H9 (cell line): ENCODE measurements around the gene DNAJC5. TPM values are rescaled to one million over a fixed set of nuclear protein-coding genes. Genes with fewer than 3 reads are reported as not detected.

Experiments
- DNase-seq: peaks from one replicate; pipeline ENCODE4 v3.0.0-alpha.2; 2017
- H2AFZ ChIP-seq: one replicate; pipeline ENCODE4 v1.6.1; 2013; ENCODE audit warnings: mild to moderate bottlenecking, low read length, control low read depth, moderate library complexity
- H2AK5ac ChIP-seq: 2 replicates; pipeline ENCODE4 v1.6.1; 2013; ENCODE audit warnings: low read length, control low read depth, mixed read lengths; ENCODE audit not compliant: insufficient read length
- H2BK120ac ChIP-seq: one replicate; pipeline ENCODE4 v1.6.1; 2013; ENCODE audit warnings: low read depth, mild to moderate bottlenecking, low read length, control low read depth, inconsistent platforms; ENCODE audit not compliant: poor library complexity, severe bottlenecking
- H2BK12ac ChIP-seq: 2 replicates; pipeline ENCODE4 v1.6.1; 2013; ENCODE audit warnings: low read length, control low read depth, mixed read lengths, low read depth; ENCODE audit not compliant: insufficient read length
- H2BK15ac ChIP-seq: 2 replicates; pipeline ENCODE4 v1.6.1; 2013; ENCODE audit warnings: low read depth, low read length, control low read depth
- H2BK20ac ChIP-seq: one replicate; pipeline ENCODE4 v1.6.1; 2013; ENCODE audit warnings: low read depth, mild to moderate bottlenecking, low read length, control low read depth, inconsistent platforms; ENCODE audit not compliant: poor library complexity, severe bottlenecking
- H2BK5ac ChIP-seq: 2 replicates; pipeline ENCODE4 v1.6.1; 2013; ENCODE audit warnings: low read length, control low read depth, mixed read lengths; ENCODE audit not compliant: insufficient read length
- H3K14ac ChIP-seq: 2 replicates; pipeline ENCODE4 v1.6.1; 2013; ENCODE audit warnings: low read length, control low read depth; ENCODE audit not compliant: insufficient read depth
- H3K18ac ChIP-seq: 2 replicates; pipeline ENCODE4 v1.6.1; 2013; ENCODE audit warnings: low read depth, mild to moderate bottlenecking, mixed read lengths, low read length, control low read depth; ENCODE audit not compliant: insufficient read length
- H3K23ac ChIP-seq: 2 replicates; pipeline ENCODE4 v1.6.1; 2013; ENCODE audit warnings: low read length, control low read depth, mixed read lengths, low read depth; ENCODE audit not compliant: insufficient read length
- H3K23me2 ChIP-seq: 2 replicates; pipeline ENCODE4 v1.6.1; 2013; ENCODE audit warnings: low read depth, mild to moderate bottlenecking, mixed read lengths, low read length, control low read depth; ENCODE audit not compliant: insufficient read length, poor library complexity, severe bottlenecking
- H3K27ac ChIP-seq: 2 replicates; pipeline ENCODE4 v1.5.1; 2013; ENCODE audit warnings: low read length, control low read depth, mixed read lengths, low read depth; ENCODE audit not compliant: insufficient read length
- H3K27me3 ChIP-seq: 2 replicates; pipeline ENCODE4 v1.6.1; 2013; ENCODE audit warnings: low read length, control low read depth, inconsistent platforms; ENCODE audit not compliant: insufficient read depth
- H3K4ac ChIP-seq: 2 replicates; pipeline ENCODE4 v1.6.1; 2013; ENCODE audit warnings: low read depth, mild to moderate bottlenecking, control low read depth, inconsistent platforms, low read length, moderate library complexity
- H3K4me1 ChIP-seq: 2 replicates; pipeline ENCODE4 v1.6.1; 2013; ENCODE audit warnings: low read length, control low read depth, inconsistent platforms; ENCODE audit not compliant: insufficient read depth
- H3K4me2 ChIP-seq: 2 replicates; pipeline ENCODE4 v1.6.1; 2013; ENCODE audit warnings: low read length, control low read depth, mixed read lengths; ENCODE audit not compliant: insufficient read length, insufficient read depth
- H3K56ac ChIP-seq: 2 replicates; pipeline ENCODE4 v1.6.1; 2013; ENCODE audit warnings: low read depth, mild to moderate bottlenecking, mixed read lengths, low read length, control low read depth; ENCODE audit not compliant: insufficient read length
- H3K79me1 ChIP-seq: 2 replicates; pipeline ENCODE4 v1.6.1; 2013; ENCODE audit warnings: low read depth, mild to moderate bottlenecking, moderate library complexity, low read length, control low read depth, inconsistent platforms; ENCODE audit not compliant: insufficient read depth, poor library complexity, severe bottlenecking
- H3K79me2 ChIP-seq: 2 replicates; pipeline ENCODE4 v1.6.1; 2013; ENCODE audit warnings: low read length, control low read depth, inconsistent platforms; ENCODE audit not compliant: insufficient read depth
- H3K9ac ChIP-seq: 2 replicates; pipeline ENCODE4 v1.6.1; 2013; ENCODE audit warnings: low read length, control low read depth, mixed read lengths; ENCODE audit not compliant: insufficient read length; ENCODE audit errors: extremely low read depth
- H3K9me3 ChIP-seq: one replicate; pipeline ENCODE4 v1.6.1; 2013; ENCODE audit warnings: low read depth, low read length, inconsistent platforms; ENCODE audit not compliant: control insufficient read depth
- H3T11ph ChIP-seq: one replicate; pipeline ENCODE4 v1.6.1; 2013; ENCODE audit warnings: mild to moderate bottlenecking, low read length, control low read depth, inconsistent platforms
- H4K20me1 ChIP-seq: one replicate; pipeline ENCODE4 v1.6.1; 2013; ENCODE audit not compliant: control insufficient read depth, insufficient read length, insufficient read depth
- H4K5ac ChIP-seq: 2 replicates; pipeline ENCODE4 v1.6.1; 2013; ENCODE audit warnings: low read depth, mild to moderate bottlenecking, mixed read lengths, low read length, control low read depth; ENCODE audit not compliant: insufficient read length
- H4K8ac ChIP-seq: replicated peaks from 2 replicates; pipeline ENCODE4 v1.6.1; 2013; ENCODE audit warnings: low read length, control low read depth, mixed read lengths, low read depth; ENCODE audit not compliant: insufficient read length
- H4K91ac ChIP-seq: 2 replicates; pipeline ENCODE4 v1.6.1; 2013; ENCODE audit warnings: low read depth, mild to moderate bottlenecking, moderate library complexity, mixed read lengths, low read length, control low read depth; ENCODE audit not compliant: insufficient read length
- H3K27ac Mint-ChIP-seq, 3 experiments: 2 replicates in 2 of 3; 3 replicates in 1 of 3; pipeline ENCODE4 v1.8.0; 2020 to 2021; ENCODE audit warnings: mixed read lengths in 3 of 3, mild to moderate bottlenecking in 1 of 3, moderate library complexity in 1 of 3
- H3K27me3 Mint-ChIP-seq: 2 replicates; pipeline ENCODE4 v1.8.0; 2021; ENCODE audit warnings: low read depth, mild to moderate bottlenecking, moderate library complexity, mixed read lengths
- H3K36me3 Mint-ChIP-seq, 3 experiments: 2 replicates in 2 of 3; 3 replicates in 1 of 3; pipeline ENCODE4 v1.8.0; 2020 to 2021; ENCODE audit warnings: low read depth in 3 of 3, mixed read lengths in 3 of 3; ENCODE audit not compliant: insufficient read depth in 1 of 3
- H3K4me1 Mint-ChIP-seq, 2 experiments: 2 replicates each; pipeline ENCODE4 v1.8.0; 2020; ENCODE audit warnings: mixed read lengths in 2 of 2
- H3K4me3 Mint-ChIP-seq, 2 experiments: 2 replicates in 1 of 2; 3 replicates in 1 of 2; pipeline ENCODE4 v1.8.0; 2020 to 2021; ENCODE audit warnings: mild to moderate bottlenecking in 2 of 2, mixed read lengths in 2 of 2, moderate library complexity in 1 of 2
- H3K9me3 Mint-ChIP-seq, 2 experiments: 2 replicates in 1 of 2; 3 replicates in 1 of 2; pipeline ENCODE4 v1.8.0; 2020; ENCODE audit warnings: mild to moderate bottlenecking in 2 of 2, mixed read lengths in 2 of 2, moderate library complexity in 1 of 2
- CTCF ChIP-seq: fragments of 200-600 bp; sonication (generic); conservative IDR thresholded peaks from 3 replicates; pipeline ENCODE4 v1.8.0; 2021; ENCODE audit warnings: antibody characterized with exemption, mild to moderate bottlenecking
- WGBS: extraction: QIAGEN DNeasy Blood & Tissue Kit; methylation state at CpG from one replicate; pipeline ENCODE4 v1.1.7; 2013; ENCODE audit warnings: missing lambda C conversion rate, low lambda C conversion rate, mixed read lengths; ENCODE audit not compliant: insufficient read length; ENCODE audit errors: extremely low coverage; 5-methylcytosine and 5-hydroxymethylcytosine counted together
- total RNA-seq: library from RNA; stranded (reverse); gene quantifications from 2 replicates; pipeline ENCODE4 v1.2.1, GENCODE V29; 2021

Gene DNAJC5
- total RNA-seq, 1 experiment from 2014 or later: 43.0 TPM

GRCh38 chr20:63957690-63958441, 62.9 kb downstream of the DNAJC5 start:
- Histone ChIP-seq H3K79me1 (peaks cover 2% of the 10 kb centered on the region), H3K4me1 (no peaks in the 10 kb centered on the region; the same call in 1 of the 2 replicates), H3K23ac (no peak overlapping the region), H3K27ac (no peak overlapping the region), H4K8ac (no peak overlapping the region), H2AFZ (no peak overlapping the region), H3K23me2 (peaks cover 14% of the 10 kb centered on the region), H2BK120ac (no peak overlapping the region), H2BK20ac (no peak overlapping the region), H4K91ac (no peak overlapping the region), H3K27me3 (no peaks in the 10 kb centered on the region), H2BK15ac (no peak overlapping the region), H3K79me2 (peaks cover 12% of the 10 kb centered on the region; the same call in 1 of the 2 replicates), H3K4ac (no peak overlapping the region), H3K14ac (no peak overlapping the region), H2BK12ac (no peak overlapping the region), H3K9ac (no peak overlapping the region), H3T11ph (no peak overlapping the region), H4K5ac (no peak overlapping the region), H3K9me3 (no peaks in the 10 kb centered on the region), H3K4me2 (peak overlapping the region; percentile 59), H4K20me1 (no peaks in the 10 kb centered on the region), H2BK5ac (no peak overlapping the region), H3K56ac (no peak overlapping the region), H2AK5ac (no peak overlapping the region), H3K18ac (peak overlapping the region; percentile 9)
- H3K36me3 Mint-ChIP-seq: peaks cover 5 to 41% (median 31%) of the 10 kb centered on the region in 3 experiments; a peak in 6 of 7 replicates
- peak overlapping the region; percentile 70 to 86 for H3K4me3 Mint-ChIP-seq
- H3K9me3 Mint-ChIP-seq: no peaks in the 10 kb centered on the region
- peak overlapping the region in 2 of 3 experiments; percentile 89 to 97; a peak in 5 of 7 replicates for H3K27ac Mint-ChIP-seq
- peaks cover 33 to 35% of the 10 kb centered on the region in 2 experiments for H3K4me1 Mint-ChIP-seq
- TF ChIP-seq CTCF: no peak
- no CpG with 5 or more reads among the region's 13 CpGs for WGBS
- peak; percentile 98 for DNase-seq
- H3K27me3 Mint-ChIP-seq: no peaks in the 10 kb centered on the region
